GM19351 (cell line): ENCODE data around the gene CCDC190.
A peak's percentile ranks its signal among the peaks of the same experiment; 100 is the strongest.
"Not testable (repeated sequence)": the region's sequence is repeated elsewhere in the genome, so short reads cannot be mapped to it uniquely, and the experiment has no call there.

ENCODE experiments used
- ATAC-seq: cut with Tn5 transposase; IDR thresholded peaks from one replicate; pipeline ENCODE4 v1.9.1; 2021; ENCODE audit warnings: mild to moderate bottlenecking, moderate library complexity; ENCODE audit not compliant: unreplicated experiment

Gene CCDC190

DNA sequence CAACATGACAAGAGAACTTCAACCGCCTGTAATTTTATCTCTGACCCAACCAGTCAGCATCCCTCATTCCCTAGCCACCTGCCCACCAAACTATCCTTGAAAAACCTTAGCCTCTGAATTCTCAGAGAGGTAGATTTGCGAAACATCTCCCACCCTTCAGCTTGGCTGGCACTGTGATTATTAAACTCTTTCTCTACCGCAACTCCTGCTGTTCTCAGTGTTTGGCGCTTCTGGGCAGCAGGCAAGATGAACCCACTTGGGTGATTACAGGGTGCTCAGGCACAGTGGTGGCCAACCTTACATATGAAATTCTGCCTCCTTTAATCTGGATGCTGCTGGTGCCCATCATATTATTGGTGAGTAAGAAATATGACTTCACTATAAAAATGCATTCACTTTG lies 22.1 kb downstream of the CCDC190 start:
- no peak for ATAC-seq

- ATAC-seq: peak; percentile 95
Measured at GRCh38 chr1:162835157-162835899, 25.6 kb downstream of the CCDC190 start.

DNA sequence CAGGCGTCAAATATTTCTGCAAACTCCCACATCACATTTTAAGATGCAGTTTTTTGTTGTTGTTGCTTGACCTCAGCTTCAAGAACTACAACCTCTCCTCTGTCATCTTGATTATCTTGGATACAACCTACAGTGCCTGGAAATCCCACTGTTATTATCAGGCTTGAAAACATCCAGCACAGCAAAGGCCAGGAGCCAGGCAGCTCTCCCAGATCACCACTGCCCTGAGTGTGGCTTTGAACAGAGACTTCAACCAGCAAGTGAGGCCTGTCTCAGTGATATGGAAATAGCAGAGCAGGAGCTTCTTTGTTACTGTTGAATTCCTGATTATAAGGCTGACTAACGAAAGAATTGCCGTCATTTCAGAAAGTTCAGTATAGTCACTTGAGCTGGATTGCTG lies 28.5 kb downstream of the CCDC190 start:
- ATAC-seq: no peak

DNA sequence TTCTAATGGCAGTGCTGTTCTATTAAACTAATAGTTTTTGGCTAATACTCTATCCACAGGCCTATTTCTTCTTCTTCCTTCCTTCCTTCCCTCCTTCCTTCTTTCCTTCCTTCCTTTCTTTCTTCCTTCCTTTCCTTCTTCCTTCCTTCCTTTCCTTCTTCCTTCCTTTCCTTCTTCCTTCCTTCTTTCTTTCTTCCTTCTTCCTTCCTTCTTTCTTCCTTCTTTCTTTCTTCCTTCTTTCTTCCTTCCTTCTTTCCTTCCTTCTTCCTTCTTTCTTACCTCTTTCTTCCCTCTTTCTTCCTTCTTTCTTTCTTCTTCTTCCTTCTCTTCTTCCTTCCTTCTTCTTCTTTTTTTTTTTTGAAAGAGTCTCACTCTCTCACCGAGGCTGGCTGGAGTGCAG lies 31.7 kb downstream of the CCDC190 start:
- ATAC-seq: no peak

DNA sequence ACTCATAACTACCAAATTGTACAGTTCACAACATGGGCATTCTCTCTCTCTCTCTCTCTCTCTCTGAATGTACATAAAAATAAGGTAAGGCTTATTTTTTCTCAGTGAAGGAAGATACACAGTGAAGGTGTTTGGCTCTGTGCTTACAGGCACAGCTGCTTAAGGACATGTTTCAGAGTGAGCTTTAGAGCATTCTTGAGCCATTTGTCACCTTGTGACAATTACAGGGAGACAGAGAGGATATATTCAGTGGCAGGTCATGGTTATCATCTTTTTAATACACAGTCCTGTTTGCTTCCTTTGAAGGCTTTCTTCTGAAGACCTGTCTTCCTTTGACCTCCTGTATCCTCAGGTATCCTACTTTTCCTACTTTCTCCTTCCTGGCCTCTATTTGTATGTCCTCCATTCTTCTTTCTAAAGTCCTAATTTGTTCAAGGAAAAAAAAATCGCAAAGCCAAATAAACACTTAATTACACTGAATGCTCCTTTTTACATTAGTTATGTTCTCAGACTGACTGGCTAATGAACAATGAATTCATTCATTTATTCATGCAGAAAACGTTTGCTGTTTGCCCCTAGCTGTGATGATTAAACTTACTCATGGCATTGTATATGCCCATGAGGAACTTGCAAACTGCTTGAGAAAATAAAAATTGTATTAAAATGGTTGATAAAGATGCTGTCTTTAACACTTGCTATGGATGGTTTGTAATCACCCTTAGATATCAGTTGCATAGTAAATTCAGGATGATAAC lies 37.0 kb downstream of the CCDC190 start:
- ATAC-seq: no peak

DNA sequence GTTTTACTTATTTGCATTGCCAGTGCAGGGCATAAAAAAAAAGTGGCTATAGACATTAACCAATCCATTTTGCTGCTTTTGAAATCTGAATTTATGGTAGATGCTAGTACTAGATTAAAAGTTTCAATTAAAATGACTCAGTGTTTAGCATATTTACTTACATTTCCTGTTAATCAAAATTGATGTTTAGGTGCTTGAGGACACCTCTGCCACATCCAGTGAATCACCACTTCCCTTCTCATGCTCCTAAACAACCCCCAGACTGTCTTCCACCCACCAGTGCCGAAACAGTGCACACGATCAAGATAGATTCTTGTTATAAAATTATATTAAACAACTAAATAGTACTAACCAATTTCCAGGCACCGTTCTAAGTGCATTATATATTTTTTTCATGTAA lies 37.7 kb downstream of the CCDC190 start:
- ATAC-seq: no peak

GRCh38 chr1:162822391-162823200 lies 38.4 kb downstream of the CCDC190 start:
- no peak for ATAC-seq

DNA sequence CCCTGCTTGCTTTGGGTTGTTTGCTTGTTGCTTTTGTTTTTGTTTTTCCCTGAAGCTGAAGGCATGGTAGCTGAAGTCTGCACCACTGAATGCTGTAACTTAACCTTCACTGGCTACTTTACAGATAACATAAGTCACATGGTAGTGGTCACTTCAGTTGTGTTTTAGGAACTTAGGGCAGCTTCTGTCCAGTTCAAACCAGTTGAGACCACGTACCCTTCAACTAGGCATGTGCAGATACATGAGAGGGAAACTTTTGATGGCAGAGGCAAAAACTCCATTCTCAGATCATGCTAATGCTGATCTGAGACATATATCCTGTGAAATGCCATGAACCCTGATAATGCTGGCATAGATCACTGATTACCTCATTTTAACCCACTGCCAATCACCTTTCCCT lies 42.3 kb downstream of the CCDC190 start:
- not testable (repeated sequence) for ATAC-seq

GRCh38 chr1:162818136-162818535 lies 42.8 kb downstream of the CCDC190 start:
- ATAC-seq: not testable (repeated sequence)

DNA sequence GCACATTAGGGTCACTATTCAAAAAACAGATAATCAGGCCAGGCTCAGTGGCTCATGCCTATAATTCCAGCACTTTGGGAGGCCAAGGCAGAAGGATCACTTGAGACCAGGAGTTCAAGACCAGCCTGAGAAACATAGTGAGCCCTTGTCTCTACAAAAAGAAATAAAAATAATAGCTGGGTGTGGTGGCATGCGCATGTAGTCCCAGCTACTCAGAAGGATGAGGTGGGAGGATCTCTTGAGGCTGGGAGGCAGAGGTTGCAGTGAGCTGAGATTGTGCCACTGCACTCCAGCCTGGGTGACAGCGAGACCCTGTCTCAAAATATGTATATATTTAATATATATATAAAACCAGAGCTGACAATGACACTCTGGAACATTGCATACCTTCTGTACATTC lies 48.6 kb downstream of the CCDC190 start:
- ATAC-seq: not testable (repeated sequence)

GRCh38 chr1:162807503-162807902 lies 53.5 kb downstream of the CCDC190 start:
- ATAC-seq: not testable (repeated sequence)
